GM04504 (cell line): ENCODE results near the gene HBP1.
A peak's percentile ranks its signal among the peaks of the same experiment; 100 is the strongest.
"Not testable (repeated sequence)": the region's sequence is repeated elsewhere in the genome, so short reads cannot be mapped to it uniquely, and the experiment has no call there.

ENCODE experiments used
- DNase-seq: peaks from one replicate; pipeline ENCODE4 v3.0.0-alpha.2; 2012; ENCODE audit warnings: low read depth

The HBP1 gene

GRCh38 chr7:107168233-107169119 lies at the start of gene HBP1:
Gene HBP1 (plus strand): TSS chr7:107169003. CDS start chr7:107179894, 10,891 bp downstream.
- DNase-seq: peak; percentile 100

GRCh38 chr7:107119376-107120105 lies 49.3 kb upstream of the HBP1 start:
- DNase-seq: no peak

- no peak for DNase-seq
These were observed 46.3 kb upstream of the HBP1 start for GRCh38 chr7:107122486-107122911.

DNA sequence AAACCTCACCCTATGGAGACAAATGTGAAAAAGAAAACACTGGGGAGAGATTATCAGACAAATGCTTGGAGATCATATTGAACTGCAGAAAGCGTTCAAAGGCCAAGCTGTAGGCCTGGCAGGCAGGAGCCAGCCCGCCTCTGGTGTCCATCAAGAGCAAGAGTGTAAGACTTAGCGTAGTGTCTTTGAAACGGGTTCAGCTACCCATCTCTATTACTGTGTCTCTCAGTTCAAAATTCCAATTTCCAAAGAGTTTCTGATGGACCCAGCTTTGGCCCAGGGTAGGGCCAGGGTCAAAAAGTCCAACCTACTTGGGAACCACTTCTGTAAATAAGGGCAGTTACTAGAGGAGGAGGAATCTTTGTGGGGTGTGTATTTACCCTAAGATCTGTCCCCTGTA lies 45.4 kb upstream of the HBP1 start:
- DNase-seq: no peak

DNA sequence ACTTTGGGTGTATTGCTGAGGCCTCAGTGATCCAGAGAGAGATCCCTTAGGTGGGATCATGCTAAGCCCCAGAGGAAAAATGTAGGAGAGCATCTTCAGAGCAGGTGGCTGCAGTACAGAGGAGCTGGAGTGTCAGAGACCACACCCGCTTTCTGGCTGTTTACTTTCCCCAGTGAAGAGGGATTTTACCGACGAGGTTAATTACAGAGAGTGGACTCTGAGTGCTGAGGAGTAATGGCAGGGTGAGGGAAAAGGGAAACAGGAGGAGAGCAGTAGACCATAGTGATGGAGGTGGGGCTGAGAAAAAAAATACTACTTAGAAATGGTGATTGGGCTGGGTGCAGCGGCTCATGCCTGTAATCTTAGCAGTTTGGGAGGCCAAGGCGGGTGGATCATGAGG lies 43.3 kb upstream of the HBP1 start:
- no peak for DNase-seq

GRCh38 chr7:107128217-107128616 lies 40.6 kb upstream of the HBP1 start:
- DNase-seq: no peak

- DNase-seq: no peak
These were observed 40.1 kb upstream of the HBP1 start for GRCh38 chr7:107128748-107129147.

- DNase-seq: no peak
These were observed 38.1 kb upstream of the HBP1 start for GRCh38 chr7:107130487-107131220.

DNA sequence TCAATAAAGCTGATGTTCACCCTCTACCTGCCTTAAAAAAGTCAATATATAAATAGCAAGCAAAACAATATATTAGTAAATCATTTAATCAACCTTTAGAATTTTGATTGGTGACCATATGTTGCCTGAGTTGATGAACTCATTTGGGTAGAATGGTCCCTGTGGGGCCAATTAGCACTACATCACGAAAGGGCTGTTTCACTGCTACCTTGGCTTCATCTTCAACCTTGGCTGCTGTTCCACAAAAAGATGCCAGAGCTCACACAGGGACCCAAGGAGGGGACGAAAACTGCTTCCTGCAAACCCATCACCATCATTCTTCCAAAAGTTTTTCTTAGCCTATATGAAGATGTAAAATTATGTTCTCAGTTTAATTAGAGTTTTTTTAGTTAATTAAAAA lies 35.4 kb upstream of the HBP1 start:
- no peak for DNase-seq

- DNase-seq: no peak
These were observed 29.9 kb upstream of the HBP1 start for GRCh38 chr7:107138696-107139420.

- DNase-seq: not testable (repeated sequence)
These were observed 24.9 kb upstream of the HBP1 start for GRCh38 chr7:107143875-107144274.

GRCh38 chr7:107145067-107145838 lies 23.6 kb upstream of the HBP1 start:
- DNase-seq: no peak

- no peak for DNase-seq
These were observed 21.1 kb upstream of the HBP1 start for GRCh38 chr7:107147464-107148393.

- DNase-seq: no peak
These were observed 20.1 kb upstream of the HBP1 start for GRCh38 chr7:107148721-107149120.

GRCh38 chr7:107149863-107150262 lies 18.9 kb upstream of the HBP1 start:
- DNase-seq: no peak

DNA sequence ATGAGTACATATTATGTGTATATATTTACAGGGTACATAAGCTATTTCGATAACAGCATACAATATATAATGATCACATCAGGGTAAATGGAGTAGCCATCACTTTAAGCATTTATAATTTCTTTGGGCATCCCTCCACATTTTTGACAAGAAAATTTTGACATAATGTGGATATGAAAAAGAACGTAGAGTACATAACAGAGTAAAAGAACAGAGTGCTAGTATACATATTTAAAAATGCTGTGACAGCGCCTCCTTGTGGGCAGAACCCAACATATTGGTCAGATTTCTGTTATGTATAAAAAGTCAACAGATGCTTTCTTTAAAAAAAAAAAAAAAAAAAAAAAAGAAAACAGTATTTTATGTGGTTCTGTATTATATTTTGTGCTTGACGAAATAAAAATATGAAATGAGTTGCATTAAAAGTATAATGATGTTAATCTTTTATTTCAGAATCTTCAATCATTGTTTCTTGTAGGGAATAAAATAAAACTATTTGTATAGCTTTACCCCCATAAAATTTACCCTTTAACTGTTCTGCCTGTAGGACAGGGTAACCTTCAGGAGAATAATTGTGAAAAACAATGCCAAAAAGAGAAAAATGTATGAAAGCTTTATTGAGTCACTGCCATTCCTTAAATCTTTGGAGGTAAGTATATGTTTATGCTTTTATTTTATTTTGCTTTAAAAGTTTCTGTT lies 18.3 kb upstream of the HBP1 start:
- peak; percentile 46 for DNase-seq

DNA sequence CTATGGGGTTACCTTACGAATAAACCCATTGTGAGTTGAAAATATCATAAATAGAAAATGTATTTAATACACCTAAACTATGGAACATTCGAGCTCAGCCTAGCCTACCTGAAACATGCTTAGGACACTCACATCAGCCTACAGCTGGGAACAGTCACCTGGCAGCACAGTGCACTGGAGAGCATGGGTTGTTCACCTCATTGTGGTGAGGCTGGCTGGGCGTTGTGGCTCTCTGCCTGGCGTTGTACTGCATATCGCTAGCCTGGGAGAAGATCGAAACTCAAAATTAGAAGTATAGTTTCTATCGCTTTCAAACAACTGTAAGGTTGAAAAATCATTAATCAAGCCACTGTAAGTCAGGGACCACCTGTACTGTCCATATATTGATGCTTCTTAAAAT lies 17.3 kb upstream of the HBP1 start:
- DNase-seq: no peak

GRCh38 chr7:107152011-107152410 lies 16.8 kb upstream of the HBP1 start:
- DNase-seq: peak; percentile 32

- no peak for DNase-seq
These were observed 14.0 kb upstream of the HBP1 start for GRCh38 chr7:107154826-107155225.
